GM19397 (cell line): ENCODE measurements around the gene MPPED1.

Experiments used
- ATAC-seq: cut with Tn5 transposase; IDR thresholded peaks from one replicate; pipeline ENCODE4 v1.9.1; 2021; ENCODE audit warnings: mild to moderate bottlenecking, moderate library complexity; ENCODE audit not compliant: unreplicated experiment

Gene MPPED1

GRCh38 chr22:43491177-43491576 lies 79.4 kb downstream of the MPPED1 start:
- no peak for ATAC-seq

DNA sequence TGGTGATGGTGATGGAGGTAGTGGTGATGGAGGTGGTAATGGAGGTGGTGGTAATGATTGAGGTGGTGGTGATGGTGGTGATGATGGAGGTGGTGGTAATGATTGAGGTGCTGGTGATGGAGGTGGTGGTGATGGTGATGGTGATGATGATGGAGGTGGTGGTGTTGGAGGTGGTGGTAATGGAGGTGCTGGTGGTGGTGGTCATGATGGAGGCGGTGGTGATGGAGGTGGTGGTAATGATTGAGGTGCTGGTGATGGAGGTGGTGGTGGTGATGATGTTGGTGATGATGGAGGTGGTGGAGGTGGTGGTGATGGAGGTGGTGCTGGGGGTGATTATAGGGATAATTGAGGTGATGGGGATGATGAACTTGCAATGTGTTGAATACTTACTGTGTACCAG lies 79.9 kb downstream of the MPPED1 start:
- ATAC-seq = no peak

DNA sequence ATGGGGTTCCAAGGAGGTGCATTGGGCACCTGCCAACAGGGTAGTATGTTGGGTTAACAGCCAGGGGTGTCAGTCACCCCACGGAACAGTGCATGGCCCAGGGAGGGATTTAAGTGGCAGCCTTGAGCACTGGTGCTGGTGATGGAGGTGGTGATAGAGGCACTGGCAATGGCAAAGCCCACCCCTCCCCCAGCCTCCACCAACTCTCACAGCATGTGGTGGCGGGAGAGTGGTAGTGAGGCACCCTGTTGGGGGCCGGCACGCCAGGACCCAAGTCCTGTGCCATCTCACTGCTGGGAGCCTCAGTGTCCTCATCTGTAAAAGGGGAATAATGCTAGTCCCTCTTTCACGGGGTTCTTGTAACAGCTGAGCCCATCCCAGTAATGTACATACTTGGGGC lies 81.5 kb downstream of the MPPED1 start:
- no peak for ATAC-seq

GRCh38 chr22:43497956-43498855 lies 86.4 kb downstream of the MPPED1 start:
- ATAC-seq = no peak

DNA sequence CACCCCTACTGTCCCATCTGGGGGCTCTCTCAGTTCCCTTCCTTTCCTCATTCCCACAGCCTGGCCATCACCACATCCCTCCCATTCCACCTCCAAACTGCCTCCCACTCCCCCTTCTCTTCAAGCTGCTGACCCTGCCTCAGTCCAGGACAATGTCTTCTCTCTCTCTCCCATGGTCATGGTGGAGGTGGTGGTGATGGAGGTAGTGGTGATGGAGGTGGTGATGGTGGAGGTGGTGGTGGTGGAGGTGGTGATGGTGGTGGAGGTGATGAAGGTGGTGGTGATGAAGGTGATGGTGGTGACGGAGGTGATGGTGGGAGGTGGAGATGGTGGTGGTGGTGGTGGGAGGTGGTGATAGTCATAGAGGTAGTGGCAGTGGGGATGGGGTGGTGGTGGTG lies 87.0 kb downstream of the MPPED1 start:
- ATAC-seq = no peak

GRCh38 chr22:43500792-43501785 lies 89.3 kb downstream of the MPPED1 start:
- no peak for ATAC-seq

DNA sequence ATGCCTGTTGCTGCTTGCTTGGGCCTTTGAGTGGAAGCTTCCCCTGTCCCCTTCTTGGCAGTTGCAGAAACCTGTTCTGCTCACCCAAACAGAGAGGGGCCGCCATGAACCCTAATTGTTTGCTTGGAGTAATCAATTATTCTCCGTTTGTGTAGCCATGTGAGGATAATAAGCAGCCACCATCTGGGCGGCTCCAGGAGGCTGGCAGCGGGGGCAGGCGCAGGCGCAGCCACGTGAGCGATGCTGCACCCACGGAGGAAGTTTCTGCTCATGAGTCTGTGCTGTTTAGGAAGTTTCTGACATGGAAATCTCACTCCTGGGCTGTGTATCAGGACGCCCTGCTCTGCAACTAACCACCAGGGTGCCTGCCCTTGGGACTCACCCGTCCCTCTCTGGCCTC lies 90.1 kb downstream of the MPPED1 start:
- ATAC-seq = no peak

GRCh38 chr22:43502306-43502874 lies 90.6 kb downstream of the MPPED1 start:
- no peak for ATAC-seq

- ATAC-seq = no peak
Observed at GRCh38 chr22:43504068-43504467, 92.3 kb downstream of the MPPED1 start.

GRCh38 chr22:43504666-43505261 lies 93.0 kb downstream of the MPPED1 start:
- no peak for ATAC-seq

DNA sequence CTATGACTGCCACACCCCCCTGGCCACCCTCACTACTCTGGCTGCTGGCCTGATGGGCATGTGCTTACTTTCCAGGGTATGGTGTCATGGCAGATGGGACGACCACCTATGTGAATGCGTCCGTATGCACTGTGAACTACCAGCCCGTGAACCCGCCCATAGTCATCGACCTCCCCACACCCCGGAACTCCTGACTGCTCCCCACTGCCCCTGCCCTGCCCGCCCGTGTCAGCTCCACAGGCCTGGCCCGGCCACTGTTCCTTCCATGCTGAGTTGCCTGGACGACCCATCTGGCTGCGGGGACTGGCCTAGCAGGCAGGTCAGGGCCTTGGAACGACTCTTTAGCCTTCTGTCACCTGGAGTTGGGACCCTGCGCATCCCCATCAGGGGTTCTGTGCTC lies 93.6 kb downstream of the MPPED1 start:
- ATAC-seq = no peak

DNA sequence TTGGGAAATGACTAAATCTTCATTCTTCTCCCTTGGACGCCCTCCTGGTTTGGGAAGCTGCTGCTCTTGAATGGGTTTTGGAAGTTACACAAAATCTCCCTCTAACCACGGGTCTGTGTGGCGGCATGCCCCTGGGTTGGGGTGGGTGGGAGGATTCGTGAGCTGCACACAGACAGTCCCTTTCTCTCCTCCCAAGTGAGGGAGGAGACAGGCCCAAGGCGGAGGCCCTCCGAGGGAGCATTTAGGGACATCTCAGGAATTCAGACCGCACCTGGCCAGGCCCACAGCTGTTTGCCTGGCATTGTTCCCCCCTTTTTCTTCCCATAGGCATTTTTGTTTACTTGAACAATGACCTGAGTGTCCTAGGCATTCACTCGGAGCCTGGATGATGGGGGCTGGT lies 94.1 kb downstream of the MPPED1 start:
- ATAC-seq = no peak

- no peak for ATAC-seq
Observed at GRCh38 chr22:43506487-43506886, 94.7 kb downstream of the MPPED1 start.

GRCh38 chr22:43507235-43507634 lies 95.4 kb downstream of the MPPED1 start:
- ATAC-seq = no peak

GRCh38 chr22:43508489-43508888 lies 96.7 kb downstream of the MPPED1 start:
- ATAC-seq = no peak

DNA sequence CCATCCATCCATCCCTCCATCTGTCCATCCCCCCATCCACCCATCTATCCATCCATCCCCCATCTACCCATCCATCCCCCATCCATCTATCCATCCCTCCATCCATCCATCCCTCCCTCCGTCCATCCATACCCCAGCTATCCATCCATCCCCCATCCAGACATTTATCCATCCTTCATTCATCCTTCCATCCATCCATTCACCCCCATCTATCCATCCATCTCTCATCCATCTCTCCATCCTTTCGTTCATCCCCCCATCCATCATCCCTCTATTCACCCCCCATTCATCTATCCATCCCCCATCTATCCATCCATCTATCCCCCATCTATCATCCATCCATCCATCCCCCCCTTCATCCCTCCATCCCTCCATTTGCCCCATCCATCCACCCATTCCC lies 97.5 kb downstream of the MPPED1 start:
- no peak for ATAC-seq

DNA sequence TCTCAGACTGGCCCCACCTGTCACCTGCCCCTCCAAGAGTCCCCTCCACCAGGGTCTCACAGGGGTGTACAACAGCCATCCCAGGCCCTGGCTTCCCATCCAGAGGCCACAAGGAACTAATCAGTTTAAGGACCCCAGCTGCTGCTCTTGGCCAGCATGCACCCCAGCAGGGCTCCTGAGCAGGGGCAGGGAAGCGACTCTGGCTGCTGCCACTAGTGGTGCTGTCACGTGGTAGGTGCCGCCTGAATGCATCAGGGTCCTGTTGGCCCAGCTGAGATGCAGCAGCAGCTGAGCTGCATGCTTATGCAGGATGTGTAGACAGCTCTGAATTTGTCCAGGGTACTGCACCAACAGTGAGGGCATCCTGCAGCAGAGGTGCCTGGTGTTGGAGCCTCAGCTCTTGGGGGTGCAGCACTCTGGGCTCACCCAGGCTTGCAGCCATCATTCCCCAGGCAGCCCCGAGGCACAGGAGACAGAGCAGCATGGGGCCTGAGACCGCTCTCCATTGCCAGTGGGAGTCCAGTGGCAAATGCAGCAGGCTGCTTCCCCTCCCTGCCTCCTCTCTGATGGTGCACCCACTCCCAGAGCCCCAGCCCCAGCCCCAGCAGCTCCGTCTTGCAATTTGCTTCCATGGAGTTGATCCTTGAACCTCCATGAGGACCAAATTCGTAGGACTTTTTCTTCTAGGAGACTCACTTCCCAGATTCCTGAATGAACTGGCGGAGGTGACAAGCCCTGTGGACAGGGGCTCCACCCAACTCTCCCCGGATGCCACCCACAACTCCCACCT lies 98.7 kb downstream of the MPPED1 start:
- ATAC-seq = no peak

DNA sequence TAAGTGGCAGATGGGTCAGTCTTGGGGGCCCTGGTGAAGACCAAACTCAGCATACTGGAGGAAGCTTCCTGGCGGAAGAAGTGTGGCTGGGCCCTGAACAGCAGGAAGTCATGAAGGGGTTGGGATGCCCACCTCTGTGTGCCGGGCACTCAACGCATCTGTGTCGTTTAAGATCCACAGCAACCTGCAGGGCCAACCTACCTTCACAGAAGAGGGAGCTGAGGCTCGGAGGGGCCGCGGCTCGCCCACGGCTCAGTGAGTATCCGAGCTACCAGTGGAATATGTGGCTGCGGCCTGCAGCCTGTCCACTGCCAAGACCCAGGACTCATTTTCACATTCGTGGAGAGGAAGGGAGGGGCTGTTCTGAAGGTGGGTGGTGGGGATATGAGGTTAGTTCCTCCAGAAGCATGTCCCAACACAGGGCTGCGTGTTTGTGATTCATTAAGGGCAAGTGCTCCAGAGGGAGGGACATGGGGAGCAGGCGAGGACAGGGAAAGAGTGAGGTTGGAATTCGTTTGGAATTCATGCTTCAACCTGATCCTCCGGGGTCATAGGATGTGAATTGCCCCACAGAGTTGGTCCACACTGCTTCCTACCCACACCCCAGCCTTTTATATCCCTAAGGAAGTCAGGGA lies 99.6 kb downstream of the MPPED1 start:
- no peak for ATAC-seq

- no peak for ATAC-seq
Observed at GRCh38 chr22:43512279-43512678, 100.5 kb downstream of the MPPED1 start.
